Neural crest cell (in vitro differentiated cells): Measurements from ENCODE around the gene MESD. TPM values are rescaled to one million over a fixed set of nuclear protein-coding genes. Genes with fewer than 3 reads are reported as not detected.

ENCODE experiments used
- DNase-seq: peaks from one replicate; pipeline ENCODE4 v3.0.0; 2021; ENCODE audit warnings: low read depth, mixed read lengths, low spot score
- H3K27ac Mint-ChIP-seq: one replicate; pipeline ENCODE4 v1.8.0; 2021; ENCODE audit warnings: mild to moderate bottlenecking, mixed read lengths; ENCODE audit not compliant: unreplicated experiment
- H3K27me3 Mint-ChIP-seq: 2 replicates; pipeline ENCODE4 v1.8.0; 2021; ENCODE audit warnings: low read depth, mild to moderate bottlenecking, mixed read lengths
- H3K36me3 Mint-ChIP-seq: 2 replicates; pipeline ENCODE4 v1.8.0; 2021; ENCODE audit warnings: low read depth, mild to moderate bottlenecking, mixed read lengths
- H3K4me1 Mint-ChIP-seq: 2 replicates; pipeline ENCODE4 v1.8.0; 2021; ENCODE audit warnings: mixed read lengths
- H3K4me3 Mint-ChIP-seq: one replicate; pipeline ENCODE4 v1.8.0; 2021; ENCODE audit warnings: mild to moderate bottlenecking, mixed read lengths
- H3K9me3 Mint-ChIP-seq: 2 replicates; pipeline ENCODE4 v1.8.0; 2021; ENCODE audit warnings: mixed read lengths
- CTCF ChIP-seq: fragments of 200-600 bp; sonication (generic); conservative IDR thresholded peaks from 2 replicates; pipeline ENCODE4 v1.5.0; 2021; ENCODE audit warnings: antibody characterized with exemption, mild to moderate bottlenecking
- total RNA-seq: library from RNA; stranded (reverse); gene quantifications from 2 replicates; pipeline ENCODE4 v1.2.1, GENCODE V29; 2021

Gene MESD
- total RNA-seq, 1 donor from 2014 or later = 30.7 TPM

GRCh38 chr15:81025721-81026370, 36.2 kb upstream of the MESD start:
- Mint-ChIP-seq H3K9me3 (peaks cover 3% of the 10 kb centered on the region), H3K36me3 (peaks cover 2% of the 10 kb centered on the region), H3K27me3 (no peaks in the 10 kb centered on the region), H3K4me3 (no peak overlapping the region), H3K4me1 (peaks cover 36% of the 10 kb centered on the region), H3K27ac (no peak overlapping the region)
- no peak for TF ChIP-seq CTCF
- no peak for DNase-seq

DNA sequence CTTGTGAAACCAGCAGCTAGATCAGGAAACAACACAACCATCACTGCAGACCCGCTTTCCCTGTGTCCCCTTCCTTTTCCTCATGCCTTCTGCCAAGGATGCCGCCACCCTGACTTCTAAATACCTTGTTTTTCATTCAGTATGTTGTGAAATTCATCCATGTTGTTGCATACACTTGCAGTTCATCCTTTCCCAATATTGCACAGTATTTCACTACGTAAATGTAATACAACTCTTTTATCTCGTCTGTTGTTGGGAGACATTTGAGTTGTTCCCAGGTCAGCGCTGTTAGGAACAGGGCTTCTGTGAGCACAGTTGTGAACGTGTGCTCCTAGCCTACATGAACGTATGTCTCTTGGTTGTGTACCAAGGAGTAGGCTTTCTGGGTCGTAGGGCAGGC, 35.3 kb upstream of the MESD start:
- TF ChIP-seq CTCF = no peak
- Mint-ChIP-seq H3K36me3 (peaks cover 2% of the 10 kb centered on the region), H3K4me1 (peaks cover 36% of the 10 kb centered on the region), H3K9me3 (peaks cover 3% of the 10 kb centered on the region), H3K27ac (no peak overlapping the region), H3K27me3 (no peaks in the 10 kb centered on the region), H3K4me3 (no peak overlapping the region)
- DNase-seq = no peak

DNA sequence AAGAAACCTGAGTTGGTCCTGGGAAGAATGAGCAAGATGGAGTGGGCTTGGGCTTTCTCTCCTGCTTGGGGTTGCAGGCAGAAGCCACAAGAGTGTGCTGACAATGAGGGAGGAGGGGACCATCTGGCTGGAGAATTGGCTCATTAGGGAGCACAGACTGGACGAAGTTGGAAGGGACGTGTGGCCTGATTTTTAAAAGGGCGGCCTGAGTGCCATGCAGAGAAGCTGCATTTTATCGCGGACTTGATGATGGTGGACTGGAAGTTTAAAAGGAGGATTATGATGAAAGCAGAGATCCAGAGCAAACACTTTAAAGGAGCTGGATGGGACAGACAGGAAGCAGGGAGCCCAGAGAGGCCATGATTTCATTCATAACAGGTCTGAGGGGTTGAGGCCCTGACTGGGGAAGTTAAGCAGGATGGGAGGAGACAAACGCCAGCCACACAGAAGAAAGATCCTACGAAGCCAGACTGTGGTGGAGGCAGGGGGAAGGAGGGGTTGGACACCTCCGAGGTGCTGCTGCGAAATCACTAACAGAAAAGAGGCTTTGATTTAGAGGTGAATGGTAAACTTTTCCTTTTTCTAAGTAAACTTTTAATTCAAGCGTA, 34.8 kb upstream of the MESD start:
- Mint-ChIP-seq H3K4me1 (peaks cover 36% of the 10 kb centered on the region), H3K27me3 (no peaks in the 10 kb centered on the region), H3K27ac (peak overlapping the region; percentile 25), H3K36me3 (no peaks in the 10 kb centered on the region), H3K4me3 (no peak overlapping the region), H3K9me3 (no peaks in the 10 kb centered on the region)
- TF ChIP-seq CTCF = no peak
- no peak for DNase-seq

- Mint-ChIP-seq H3K4me1 (peaks cover 36% of the 10 kb centered on the region), H3K9me3 (no peaks in the 10 kb centered on the region), H3K36me3 (no peaks in the 10 kb centered on the region), H3K4me3 (no peak overlapping the region), H3K27ac (no peak overlapping the region), H3K27me3 (no peaks in the 10 kb centered on the region)
- no peak for DNase-seq
- TF ChIP-seq CTCF = no peak
Observed at GRCh38 chr15:81023483-81024264, 34.1 kb upstream of the MESD start.

GRCh38 chr15:81021321-81021720, 31.7 kb upstream of the MESD start:
- no peak for TF ChIP-seq CTCF
- H3K27me3 Mint-ChIP-seq = no peaks in the 10 kb centered on the region
- no peak overlapping the region for H3K27ac Mint-ChIP-seq
- no peak overlapping the region for H3K4me3 Mint-ChIP-seq
- peaks cover 41% of the 10 kb centered on the region for H3K4me1 Mint-ChIP-seq
- no peaks in the 10 kb centered on the region for H3K36me3 Mint-ChIP-seq
- no peak for DNase-seq
- H3K9me3 Mint-ChIP-seq = no peaks in the 10 kb centered on the region
